Mucosa of descending colon (tissue), 3 donors: ENCODE data around the gene MRPS6. TPM values are rescaled to one million over a fixed set of nuclear protein-coding genes. Genes with fewer than 3 reads are reported as not detected.

ENCODE experiments used
- ATAC-seq: fragments of 200-7000 bp; cut with Tn5 transposase; one replicate; pipeline ENCODE4 v1.9.1; 2020; ENCODE audit warnings: mild to moderate bottlenecking, moderate library complexity
- DNase-seq, 3 donors: peaks; one replicate each; pipeline ENCODE4 v3.0.0-alpha.2; 2020
- H3K36me3 ChIP-seq: fragments of 200-600 bp; one replicate; pipeline ENCODE4 v1.8.0; 2021; ENCODE audit warnings: low read depth, mild to moderate bottlenecking
- H3K4me1 ChIP-seq: fragments of 200-600 bp; one replicate; pipeline ENCODE4 v1.8.0; 2021; ENCODE audit warnings: low read depth, mild to moderate bottlenecking
- H3K4me3 ChIP-seq: fragments of 200-600 bp; one replicate; pipeline ENCODE4 v1.8.0; 2021; ENCODE audit warnings: mild to moderate bottlenecking
- H3K9me3 ChIP-seq: fragments of 200-600 bp; one replicate; pipeline ENCODE4 v1.8.0; 2021; ENCODE audit warnings: mild to moderate bottlenecking
- intact Hi-C, 2 donors: fragments of 100-400 bp; cut with DNase I in 1 of 2; cut with micrococcal nuclease in 1 of 2; formaldehyde crosslinking; loops; one replicate each; pipeline versions ENCODE4 v1.11.0 to v1.11.1; 2022; cut with DNase I, micrococcal nuclease
- total RNA-seq, 3 donors: library from RNA; stranded (reverse); fragmentation: NEBNext Ultra II Directional in 2 of 3; extraction: Animal tissue kit (Norgen Biotek cat#: 25700) in 2 of 3; gene quantifications; one replicate each; pipeline versions ENCODE4 v1.2.1 to v1.2.4, GENCODE V29; 2021 to 2023
- TF ChIP-seq, protein P1 (sequence below): fragments of 200-600 bp; IDR thresholded peaks from one replicate; pipeline ENCODE4 v1.8.0; 2022; ENCODE audit warnings: antibody characterized with exemption, mild to moderate bottlenecking
- donor health status: DM: no; HTN: no; CAD: no; lungs with moderate emphysema.
- donor health status: DM: no; HTN: no; CAD: no.
- donor health status: DM: no; HTN: yes; CAD: no.

Gene MRPS6
- total RNA-seq, 3 donors from 2014 or later, result 38.7 to 102 (median 42.6) TPM

GRCh38 chr21:34189506-34189905 is 116.1 kb downstream of the MRPS6 start:
- no peak for DNase-seq
- Histone ChIP-seq H3K9me3 (no peaks in the 10 kb centered on the region), H3K36me3 (no peaks in the 10 kb centered on the region), H3K4me1 (no peaks in the 10 kb centered on the region), H3K4me3 (no peak overlapping the region)
- TF ChIP-seq, protein P1, sequence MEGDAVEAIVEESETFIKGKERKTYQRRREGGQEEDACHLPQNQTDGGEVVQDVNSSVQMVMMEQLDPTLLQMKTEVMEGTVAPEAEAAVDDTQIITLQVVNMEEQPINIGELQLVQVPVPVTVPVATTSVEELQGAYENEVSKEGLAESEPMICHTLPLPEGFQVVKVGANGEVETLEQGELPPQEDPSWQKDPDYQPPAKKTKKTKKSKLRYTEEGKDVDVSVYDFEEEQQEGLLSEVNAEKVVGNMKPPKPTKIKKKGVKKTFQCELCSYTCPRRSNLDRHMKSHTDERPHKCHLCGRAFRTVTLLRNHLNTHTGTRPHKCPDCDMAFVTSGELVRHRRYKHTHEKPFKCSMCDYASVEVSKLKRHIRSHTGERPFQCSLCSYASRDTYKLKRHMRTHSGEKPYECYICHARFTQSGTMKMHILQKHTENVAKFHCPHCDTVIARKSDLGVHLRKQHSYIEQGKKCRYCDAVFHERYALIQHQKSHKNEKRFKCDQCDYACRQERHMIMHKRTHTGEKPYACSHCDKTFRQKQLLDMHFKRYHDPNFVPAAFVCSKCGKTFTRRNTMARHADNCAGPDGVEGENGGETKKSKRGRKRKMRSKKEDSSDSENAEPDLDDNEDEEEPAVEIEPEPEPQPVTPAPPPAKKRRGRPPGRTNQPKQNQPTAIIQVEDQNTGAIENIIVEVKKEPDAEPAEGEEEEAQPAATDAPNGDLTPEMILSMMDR, result no peak
- ATAC-seq, result no peak
- intact Hi-C loops, result no loop called here

GRCh38 chr21:34190576-34191321 is 117.4 kb downstream of the MRPS6 start:
- H3K9me3 ChIP-seq, result no peaks in the 10 kb centered on the region
- DNase-seq, result no peak
- TF ChIP-seq, protein P1, result no peak
- no peaks in the 10 kb centered on the region for H3K4me1 ChIP-seq
- ATAC-seq, result no peak
- intact Hi-C loops, result loop anchor here in 1 of 2 donors (10.0 kb wide), 1 partner anchor 246 kb away; no protein-coding TSS in a partner anchor
- H3K36me3 ChIP-seq, result no peaks in the 10 kb centered on the region
- H3K4me3 ChIP-seq, result no peak overlapping the region

- TF ChIP-seq, protein P1, result no peak
- Histone ChIP-seq H3K36me3 (no peaks in the 10 kb centered on the region), H3K4me3 (no peak overlapping the region), H3K4me1 (no peaks in the 10 kb centered on the region), H3K9me3 (no peaks in the 10 kb centered on the region)
- ATAC-seq, result no peak
- no peak for DNase-seq
- intact Hi-C loops, result loop anchor here in 1 of 2 donors (10.0 kb wide), 1 partner anchor 247 kb away; no protein-coding TSS in a partner anchor
Measured at GRCh38 chr21:34191876-34192275, 118.5 kb downstream of the MRPS6 start.

Other genes with a start within 250 kb of the MRPS6 start
- gene ATP5PO, start 157.8 kb upstream of the MRPS6 start, total RNA-seq, result 100 to 1,000 TPM; 223 to 297 (median 282) TPM
- gene SLC5A3, start within 50 bp of the MRPS6 start, total RNA-seq, result 10 to 100 TPM; 16.5 to 39.3 (median 19.9) TPM